H9 (cell line): ENCODE results near the gene ADGRG1. TPM values are rescaled to one million over a fixed set of nuclear protein-coding genes. Genes with fewer than 3 reads are reported as not detected.

Experiments used
- DNase-seq: peaks from one replicate; pipeline ENCODE4 v3.0.0-alpha.2; 2017
- H2AFZ ChIP-seq: one replicate; pipeline ENCODE4 v1.6.1; 2013; ENCODE audit warnings: mild to moderate bottlenecking, low read length, control low read depth, moderate library complexity
- H2AK5ac ChIP-seq: 2 replicates; pipeline ENCODE4 v1.6.1; 2013; ENCODE audit warnings: low read length, control low read depth, mixed read lengths; ENCODE audit not compliant: insufficient read length
- H2BK120ac ChIP-seq: one replicate; pipeline ENCODE4 v1.6.1; 2013; ENCODE audit warnings: low read depth, mild to moderate bottlenecking, low read length, control low read depth, inconsistent platforms; ENCODE audit not compliant: poor library complexity, severe bottlenecking
- H2BK12ac ChIP-seq: 2 replicates; pipeline ENCODE4 v1.6.1; 2013; ENCODE audit warnings: low read length, control low read depth, mixed read lengths, low read depth; ENCODE audit not compliant: insufficient read length
- H2BK15ac ChIP-seq: 2 replicates; pipeline ENCODE4 v1.6.1; 2013; ENCODE audit warnings: low read depth, low read length, control low read depth
- H2BK20ac ChIP-seq: one replicate; pipeline ENCODE4 v1.6.1; 2013; ENCODE audit warnings: low read depth, mild to moderate bottlenecking, low read length, control low read depth, inconsistent platforms; ENCODE audit not compliant: poor library complexity, severe bottlenecking
- H2BK5ac ChIP-seq: 2 replicates; pipeline ENCODE4 v1.6.1; 2013; ENCODE audit warnings: low read length, control low read depth, mixed read lengths; ENCODE audit not compliant: insufficient read length
- H3K14ac ChIP-seq: 2 replicates; pipeline ENCODE4 v1.6.1; 2013; ENCODE audit warnings: low read length, control low read depth; ENCODE audit not compliant: insufficient read depth
- H3K18ac ChIP-seq: 2 replicates; pipeline ENCODE4 v1.6.1; 2013; ENCODE audit warnings: low read depth, mild to moderate bottlenecking, mixed read lengths, low read length, control low read depth; ENCODE audit not compliant: insufficient read length
- H3K23ac ChIP-seq: 2 replicates; pipeline ENCODE4 v1.6.1; 2013; ENCODE audit warnings: low read length, control low read depth, mixed read lengths, low read depth; ENCODE audit not compliant: insufficient read length
- H3K23me2 ChIP-seq: 2 replicates; pipeline ENCODE4 v1.6.1; 2013; ENCODE audit warnings: low read depth, mild to moderate bottlenecking, mixed read lengths, low read length, control low read depth; ENCODE audit not compliant: insufficient read length, poor library complexity, severe bottlenecking
- H3K27ac ChIP-seq: 2 replicates; pipeline ENCODE4 v1.5.1; 2013; ENCODE audit warnings: low read length, control low read depth, mixed read lengths, low read depth; ENCODE audit not compliant: insufficient read length
- H3K27me3 ChIP-seq: 2 replicates; pipeline ENCODE4 v1.6.1; 2013; ENCODE audit warnings: low read length, control low read depth, inconsistent platforms; ENCODE audit not compliant: insufficient read depth
- H3K4ac ChIP-seq: 2 replicates; pipeline ENCODE4 v1.6.1; 2013; ENCODE audit warnings: low read depth, mild to moderate bottlenecking, control low read depth, inconsistent platforms, low read length, moderate library complexity
- H3K4me1 ChIP-seq: 2 replicates; pipeline ENCODE4 v1.6.1; 2013; ENCODE audit warnings: low read length, control low read depth, inconsistent platforms; ENCODE audit not compliant: insufficient read depth
- H3K4me2 ChIP-seq: 2 replicates; pipeline ENCODE4 v1.6.1; 2013; ENCODE audit warnings: low read length, control low read depth, mixed read lengths; ENCODE audit not compliant: insufficient read length, insufficient read depth
- H3K56ac ChIP-seq: 2 replicates; pipeline ENCODE4 v1.6.1; 2013; ENCODE audit warnings: low read depth, mild to moderate bottlenecking, mixed read lengths, low read length, control low read depth; ENCODE audit not compliant: insufficient read length
- H3K79me1 ChIP-seq: 2 replicates; pipeline ENCODE4 v1.6.1; 2013; ENCODE audit warnings: low read depth, mild to moderate bottlenecking, moderate library complexity, low read length, control low read depth, inconsistent platforms; ENCODE audit not compliant: insufficient read depth, poor library complexity, severe bottlenecking
- H3K79me2 ChIP-seq: 2 replicates; pipeline ENCODE4 v1.6.1; 2013; ENCODE audit warnings: low read length, control low read depth, inconsistent platforms; ENCODE audit not compliant: insufficient read depth
- H3K9ac ChIP-seq: 2 replicates; pipeline ENCODE4 v1.6.1; 2013; ENCODE audit warnings: low read length, control low read depth, mixed read lengths; ENCODE audit not compliant: insufficient read length; ENCODE audit errors: extremely low read depth
- H3K9me3 ChIP-seq: one replicate; pipeline ENCODE4 v1.6.1; 2013; ENCODE audit warnings: low read depth, low read length, inconsistent platforms; ENCODE audit not compliant: control insufficient read depth
- H3T11ph ChIP-seq: one replicate; pipeline ENCODE4 v1.6.1; 2013; ENCODE audit warnings: mild to moderate bottlenecking, low read length, control low read depth, inconsistent platforms
- H4K20me1 ChIP-seq: one replicate; pipeline ENCODE4 v1.6.1; 2013; ENCODE audit not compliant: control insufficient read depth, insufficient read length, insufficient read depth
- H4K5ac ChIP-seq: 2 replicates; pipeline ENCODE4 v1.6.1; 2013; ENCODE audit warnings: low read depth, mild to moderate bottlenecking, mixed read lengths, low read length, control low read depth; ENCODE audit not compliant: insufficient read length
- H4K8ac ChIP-seq: replicated peaks from 2 replicates; pipeline ENCODE4 v1.6.1; 2013; ENCODE audit warnings: low read length, control low read depth, mixed read lengths, low read depth; ENCODE audit not compliant: insufficient read length
- H4K91ac ChIP-seq: 2 replicates; pipeline ENCODE4 v1.6.1; 2013; ENCODE audit warnings: low read depth, mild to moderate bottlenecking, moderate library complexity, mixed read lengths, low read length, control low read depth; ENCODE audit not compliant: insufficient read length
- H3K27ac Mint-ChIP-seq, 3 experiments: 2 replicates in 2 of 3; 3 replicates in 1 of 3; pipeline ENCODE4 v1.8.0; 2020 to 2021; ENCODE audit warnings: mixed read lengths in 3 of 3, mild to moderate bottlenecking in 1 of 3, moderate library complexity in 1 of 3
- H3K27me3 Mint-ChIP-seq: 2 replicates; pipeline ENCODE4 v1.8.0; 2021; ENCODE audit warnings: low read depth, mild to moderate bottlenecking, moderate library complexity, mixed read lengths
- H3K36me3 Mint-ChIP-seq, 3 experiments: 2 replicates in 2 of 3; 3 replicates in 1 of 3; pipeline ENCODE4 v1.8.0; 2020 to 2021; ENCODE audit warnings: low read depth in 3 of 3, mixed read lengths in 3 of 3; ENCODE audit not compliant: insufficient read depth in 1 of 3
- H3K4me1 Mint-ChIP-seq, 2 experiments: 2 replicates each; pipeline ENCODE4 v1.8.0; 2020; ENCODE audit warnings: mixed read lengths in 2 of 2
- H3K4me3 Mint-ChIP-seq, 2 experiments: 2 replicates in 1 of 2; 3 replicates in 1 of 2; pipeline ENCODE4 v1.8.0; 2020 to 2021; ENCODE audit warnings: mild to moderate bottlenecking in 2 of 2, mixed read lengths in 2 of 2, moderate library complexity in 1 of 2
- H3K9me3 Mint-ChIP-seq, 2 experiments: 2 replicates in 1 of 2; 3 replicates in 1 of 2; pipeline ENCODE4 v1.8.0; 2020; ENCODE audit warnings: mild to moderate bottlenecking in 2 of 2, mixed read lengths in 2 of 2, moderate library complexity in 1 of 2
- WGBS: extraction: QIAGEN DNeasy Blood & Tissue Kit; methylation state at CpG from one replicate; pipeline ENCODE4 v1.1.7; 2013; ENCODE audit warnings: missing lambda C conversion rate, low lambda C conversion rate, mixed read lengths; ENCODE audit not compliant: insufficient read length; ENCODE audit errors: extremely low coverage; 5-methylcytosine and 5-hydroxymethylcytosine counted together
- total RNA-seq: library from RNA; stranded (reverse); gene quantifications from 2 replicates; pipeline ENCODE4 v1.2.1, GENCODE V29; 2021
- TF ChIP-seq, protein P1 (sequence below): fragments of 200-600 bp; sonication (generic); conservative IDR thresholded peaks from 3 replicates; pipeline ENCODE4 v1.8.0; 2021; ENCODE audit warnings: antibody characterized with exemption, mild to moderate bottlenecking

ADGRG1 gene
- total RNA-seq, 1 experiment from 2014 or later, result 1.1 TPM

DNA sequence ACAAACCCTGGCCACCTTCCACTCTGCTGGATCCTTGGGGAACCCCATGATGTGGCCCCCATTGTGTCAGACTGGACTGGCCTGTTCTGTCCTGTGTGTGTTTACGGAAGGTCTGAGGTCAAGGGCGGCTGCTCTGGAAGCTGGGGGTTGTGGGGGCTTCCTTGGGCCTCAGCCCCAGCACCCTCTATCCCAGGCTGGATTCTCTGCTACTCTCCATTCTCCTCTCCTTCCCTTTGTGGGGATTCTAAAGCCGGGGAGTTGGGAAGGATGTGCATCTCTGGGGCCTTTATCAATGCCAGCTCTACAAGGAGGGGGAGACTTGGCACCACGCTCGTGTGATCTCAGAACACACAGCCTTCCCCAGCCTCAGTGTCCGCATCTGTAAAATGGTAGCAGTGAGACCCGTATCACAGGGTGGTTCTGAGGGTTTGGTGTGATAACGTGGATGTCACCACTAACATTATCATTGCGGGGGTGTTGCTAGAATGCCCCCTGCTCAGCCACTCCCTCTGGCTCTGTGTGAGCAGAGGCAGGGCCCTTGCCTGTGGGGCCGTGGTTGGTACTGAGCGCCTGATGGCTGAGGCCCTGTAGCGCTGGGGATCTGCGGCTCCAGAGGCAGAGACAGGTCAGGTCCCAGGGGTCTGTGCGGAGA is 18.1 kb downstream of the ADGRG1 start:
- no peaks in the 10 kb centered on the region for H3K23me2 ChIP-seq
- H2BK20ac ChIP-seq, result no peak overlapping the region
- no peak overlapping the region for H2BK12ac ChIP-seq
- H3K9me3 ChIP-seq, result no peaks in the 10 kb centered on the region
- H3K23ac ChIP-seq, result no peak overlapping the region
- H3K9ac ChIP-seq, result no peak overlapping the region
- no peak overlapping the region for H2BK5ac ChIP-seq
- H3K56ac ChIP-seq, result no peak overlapping the region
- H3K14ac ChIP-seq, result no peak overlapping the region; the same call in 1 of the 2 replicates
- Mint-ChIP-seq H3K4me3 (no peak overlapping the region), H3K4me1 (peaks cover 4 to 6% of the 10 kb centered on the region in 2 experiments; a peak in 3 of 4 replicates), H3K9me3 (no peaks in the 10 kb centered on the region), H3K27me3 (peaks cover 6% of the 10 kb centered on the region), H3K36me3 (no peaks in the 10 kb centered on the region), H3K27ac (no peak overlapping the region)
- no peak overlapping the region for H3K4ac ChIP-seq
- no peak overlapping the region for H2AK5ac ChIP-seq
- no peak overlapping the region for H4K8ac ChIP-seq
- H3K27ac ChIP-seq, result no peak overlapping the region
- H3T11ph ChIP-seq, result no peak overlapping the region
- no peak overlapping the region for H3K4me2 ChIP-seq
- H2AFZ ChIP-seq, result no peak overlapping the region
- WGBS, result no CpG with 5 or more reads among the region's 14 CpGs
- no peaks in the 10 kb centered on the region for H3K4me1 ChIP-seq
- TF ChIP-seq, protein P1, sequence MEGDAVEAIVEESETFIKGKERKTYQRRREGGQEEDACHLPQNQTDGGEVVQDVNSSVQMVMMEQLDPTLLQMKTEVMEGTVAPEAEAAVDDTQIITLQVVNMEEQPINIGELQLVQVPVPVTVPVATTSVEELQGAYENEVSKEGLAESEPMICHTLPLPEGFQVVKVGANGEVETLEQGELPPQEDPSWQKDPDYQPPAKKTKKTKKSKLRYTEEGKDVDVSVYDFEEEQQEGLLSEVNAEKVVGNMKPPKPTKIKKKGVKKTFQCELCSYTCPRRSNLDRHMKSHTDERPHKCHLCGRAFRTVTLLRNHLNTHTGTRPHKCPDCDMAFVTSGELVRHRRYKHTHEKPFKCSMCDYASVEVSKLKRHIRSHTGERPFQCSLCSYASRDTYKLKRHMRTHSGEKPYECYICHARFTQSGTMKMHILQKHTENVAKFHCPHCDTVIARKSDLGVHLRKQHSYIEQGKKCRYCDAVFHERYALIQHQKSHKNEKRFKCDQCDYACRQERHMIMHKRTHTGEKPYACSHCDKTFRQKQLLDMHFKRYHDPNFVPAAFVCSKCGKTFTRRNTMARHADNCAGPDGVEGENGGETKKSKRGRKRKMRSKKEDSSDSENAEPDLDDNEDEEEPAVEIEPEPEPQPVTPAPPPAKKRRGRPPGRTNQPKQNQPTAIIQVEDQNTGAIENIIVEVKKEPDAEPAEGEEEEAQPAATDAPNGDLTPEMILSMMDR, result no peak
- H3K27me3 ChIP-seq, result no peaks in the 10 kb centered on the region
- H4K5ac ChIP-seq, result no peak overlapping the region
- H3K79me1 ChIP-seq, result no peaks in the 10 kb centered on the region
- no peak overlapping the region for H2BK120ac ChIP-seq
- no peak overlapping the region for H2BK15ac ChIP-seq
- no peak overlapping the region for H3K18ac ChIP-seq
- H4K20me1 ChIP-seq, result peaks cover 3% of the 10 kb centered on the region
- H4K91ac ChIP-seq, result no peak overlapping the region
- no peaks in the 10 kb centered on the region for H3K79me2 ChIP-seq
- no peak for DNase-seq
